ENCODE measurements around the gene PCF11.

PCF11 gene

GRCh38 chr11:83156144-83156995 is 561 bp upstream of the PCF11 start:
- peak; percentile 100 for DNase-seq (ENCODE audit: low spot score)

- DNase-seq (ENCODE audit: low spot score), result peak; percentile 74
These were observed 844 bp downstream of the PCF11 start for GRCh38 chr11:83157594-83158356.

GRCh38 chr11:83158357-83158786 is 1.4 kb downstream of the PCF11 start:
- no peak for DNase-seq (ENCODE audit: low spot score)

- no peak for DNase-seq (ENCODE audit: low spot score)
These were observed 2.3 kb downstream of the PCF11 start for GRCh38 chr11:83158965-83159901.

- no peak for DNase-seq (ENCODE audit: low spot score)
These were observed 3.3 kb downstream of the PCF11 start for GRCh38 chr11:83159902-83160865.

GRCh38 chr11:83161610-83162199 is 4.8 kb downstream of the PCF11 start:
- no peak for DNase-seq (ENCODE audit: low spot score)

- no peak for DNase-seq (ENCODE audit: low spot score)
These were observed 5.4 kb downstream of the PCF11 start for GRCh38 chr11:83162377-83162776.

- no peak for DNase-seq (ENCODE audit: low spot score)
These were observed 9.4 kb downstream of the PCF11 start for GRCh38 chr11:83166193-83166866.

- no peak for DNase-seq (ENCODE audit: low spot score)
These were observed 11.8 kb downstream of the PCF11 start for GRCh38 chr11:83168756-83169155.

GRCh38 chr11:83170865-83171264 is 13.9 kb downstream of the PCF11 start:
- DNase-seq (ENCODE audit: low spot score), result no peak

- no peak for DNase-seq (ENCODE audit: low spot score)
These were observed 15.6 kb downstream of the PCF11 start for GRCh38 chr11:83172551-83172950.

- DNase-seq (ENCODE audit: low spot score), result no peak
These were observed 17.1 kb downstream of the PCF11 start for GRCh38 chr11:83174008-83174407.

GRCh38 chr11:83175815-83176214 is 18.9 kb downstream of the PCF11 start:
- no peak for DNase-seq (ENCODE audit: low spot score)

GRCh38 chr11:83181815-83182214 is 24.9 kb downstream of the PCF11 start:
- no peak for DNase-seq (ENCODE audit: low spot score)

GRCh38 chr11:83185767-83186166 is 28.8 kb downstream of the PCF11 start:
- no peak for DNase-seq (ENCODE audit: low spot score)

- no peak for DNase-seq (ENCODE audit: low spot score)
These were observed 30.5 kb downstream of the PCF11 start for GRCh38 chr11:83187465-83187864.

- no peak for DNase-seq (ENCODE audit: low spot score)
These were observed 34.6 kb downstream of the PCF11 start for GRCh38 chr11:83191491-83191890.

- DNase-seq (ENCODE audit: low spot score), result no peak
These were observed 35.1 kb downstream of the PCF11 start for GRCh38 chr11:83191986-83192385.

- no peak for DNase-seq (ENCODE audit: low spot score)
These were observed 35.8 kb downstream of the PCF11 start for GRCh38 chr11:83192606-83193245.

All from globus pallidus (tissue), 1 donor.